Left ventricle myocardium inferior (tissue), 1 donor: Measurements from ENCODE around the gene SIT1. TPM values are rescaled to one million over a fixed set of nuclear protein-coding genes. Genes with fewer than 3 reads are reported as not detected.

ENCODE experiments used
- DNase-seq: peaks from one replicate; pipeline ENCODE4 v3.0.0-alpha.2; 2020
- H3K27ac ChIP-seq: fragments of 200-600 bp; replicated peaks from 2 replicates; pipeline ENCODE4 v1.8.0; 2021
- H3K27me3 ChIP-seq: fragments of 200-600 bp; 2 replicates; pipeline ENCODE4 v1.8.0; 2021; ENCODE audit warnings: low read depth
- H3K36me3 ChIP-seq: fragments of 200-600 bp; 2 replicates; pipeline ENCODE4 v1.8.0; 2021
- H3K4me1 ChIP-seq: fragments of 200-600 bp; 2 replicates; pipeline ENCODE4 v1.8.0; 2021
- H3K4me3 ChIP-seq: fragments of 200-600 bp; 2 replicates; pipeline ENCODE4 v1.8.0; 2021; ENCODE audit warnings: mild to moderate bottlenecking, moderate library complexity
- H3K9me3 ChIP-seq: fragments of 200-600 bp; replicated peaks from 2 replicates; pipeline ENCODE4 v1.8.0; 2021
- intact Hi-C: fragments of 100-400 bp; cut with micrococcal nuclease; formaldehyde crosslinking; loops from one replicate; pipeline ENCODE4 v1.11.0; 2022
- microRNA-seq: library from miRNA; unstranded; fragments of <30 nt; microRNA quantifications from one replicate; pipeline ENCODE4 v1.2.0, GENCODE V29; 2020
- total RNA-seq: library from RNA; stranded (reverse); fragmentation: NEBNext Ultra II Directional; extraction: Animal tissue kit (Norgen Biotek cat#: 25700); gene quantifications from one replicate; pipeline ENCODE4 v1.2.1, GENCODE V29; 2021
- TF ChIP-seq, protein P1 (sequence below): fragments of 200-600 bp; IDR thresholded peaks from 2 replicates; pipeline ENCODE4 v1.8.0; 2021; ENCODE audit warnings: antibody characterized with exemption, mild to moderate bottlenecking, borderline replicate concordance
- donor health status: DM: no; HTN: yes; CAD: no; lungs with severe emphysema.

The SIT1 gene
- total RNA-seq, 1 donor from 2014 or later = not detected

DNA sequence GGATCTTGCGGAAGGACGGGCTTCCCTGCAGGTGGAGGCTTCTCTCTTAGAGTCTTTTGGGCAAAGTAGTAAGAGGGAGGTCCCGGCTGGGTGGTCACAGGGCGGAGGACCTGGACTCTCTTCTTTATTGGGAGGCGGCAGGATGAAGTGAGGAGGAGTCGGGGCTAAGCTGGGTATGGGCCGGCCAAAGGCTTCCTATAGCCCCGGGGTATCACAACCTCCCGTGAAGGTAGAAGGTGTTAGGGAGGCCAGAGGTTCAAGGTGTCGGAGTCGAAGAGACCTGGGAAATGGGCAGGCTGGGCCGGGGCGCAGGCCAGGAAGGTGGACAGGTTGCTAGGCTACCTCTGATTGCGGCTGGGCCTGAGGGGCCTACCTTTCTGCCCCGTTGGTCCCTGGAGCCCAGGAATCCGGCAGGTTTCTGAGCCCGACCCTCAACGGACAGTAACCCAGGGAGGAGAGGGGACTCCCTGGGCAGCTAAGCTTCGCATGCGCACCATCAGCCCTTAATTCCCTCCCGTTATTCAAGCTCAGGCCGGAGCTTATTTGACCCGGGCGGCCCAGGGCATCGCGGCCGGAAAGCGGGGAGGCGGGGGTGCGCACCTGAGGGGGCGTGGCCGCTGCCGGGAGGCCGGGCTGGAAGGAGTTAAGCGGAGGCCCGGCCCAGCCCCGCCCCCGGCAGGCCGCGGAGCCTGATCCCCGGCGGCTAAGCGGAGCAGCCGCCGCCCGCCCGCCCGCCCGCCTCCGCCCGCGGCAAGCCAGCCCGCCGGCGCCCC, 46.0 kb downstream of the SIT1 start, which contains the start of gene TESK1:
TSS of gene TESK1 (plus strand) at position 685 of the 773 bp plus-strand sequence. CDS start 358 bp downstream, outside the sequence.
- peaks cover 36% of the 10 kb centered on the region for H3K4me1 ChIP-seq
- H3K36me3 ChIP-seq = peaks cover 22% of the 10 kb centered on the region
- DNase-seq = peak; percentile 77
- peak within 1 kb of the TSS; percentile 82 for H3K4me3 ChIP-seq
- H3K27ac ChIP-seq = peak within 1 kb of the TSS; percentile 98
- intact Hi-C loops = no loop called here
- H3K27me3 ChIP-seq = no peaks in the 10 kb centered on the region
- no peaks in the 10 kb centered on the region for H3K9me3 ChIP-seq
- TF ChIP-seq, protein P1, sequence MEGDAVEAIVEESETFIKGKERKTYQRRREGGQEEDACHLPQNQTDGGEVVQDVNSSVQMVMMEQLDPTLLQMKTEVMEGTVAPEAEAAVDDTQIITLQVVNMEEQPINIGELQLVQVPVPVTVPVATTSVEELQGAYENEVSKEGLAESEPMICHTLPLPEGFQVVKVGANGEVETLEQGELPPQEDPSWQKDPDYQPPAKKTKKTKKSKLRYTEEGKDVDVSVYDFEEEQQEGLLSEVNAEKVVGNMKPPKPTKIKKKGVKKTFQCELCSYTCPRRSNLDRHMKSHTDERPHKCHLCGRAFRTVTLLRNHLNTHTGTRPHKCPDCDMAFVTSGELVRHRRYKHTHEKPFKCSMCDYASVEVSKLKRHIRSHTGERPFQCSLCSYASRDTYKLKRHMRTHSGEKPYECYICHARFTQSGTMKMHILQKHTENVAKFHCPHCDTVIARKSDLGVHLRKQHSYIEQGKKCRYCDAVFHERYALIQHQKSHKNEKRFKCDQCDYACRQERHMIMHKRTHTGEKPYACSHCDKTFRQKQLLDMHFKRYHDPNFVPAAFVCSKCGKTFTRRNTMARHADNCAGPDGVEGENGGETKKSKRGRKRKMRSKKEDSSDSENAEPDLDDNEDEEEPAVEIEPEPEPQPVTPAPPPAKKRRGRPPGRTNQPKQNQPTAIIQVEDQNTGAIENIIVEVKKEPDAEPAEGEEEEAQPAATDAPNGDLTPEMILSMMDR = no peak

DNA sequence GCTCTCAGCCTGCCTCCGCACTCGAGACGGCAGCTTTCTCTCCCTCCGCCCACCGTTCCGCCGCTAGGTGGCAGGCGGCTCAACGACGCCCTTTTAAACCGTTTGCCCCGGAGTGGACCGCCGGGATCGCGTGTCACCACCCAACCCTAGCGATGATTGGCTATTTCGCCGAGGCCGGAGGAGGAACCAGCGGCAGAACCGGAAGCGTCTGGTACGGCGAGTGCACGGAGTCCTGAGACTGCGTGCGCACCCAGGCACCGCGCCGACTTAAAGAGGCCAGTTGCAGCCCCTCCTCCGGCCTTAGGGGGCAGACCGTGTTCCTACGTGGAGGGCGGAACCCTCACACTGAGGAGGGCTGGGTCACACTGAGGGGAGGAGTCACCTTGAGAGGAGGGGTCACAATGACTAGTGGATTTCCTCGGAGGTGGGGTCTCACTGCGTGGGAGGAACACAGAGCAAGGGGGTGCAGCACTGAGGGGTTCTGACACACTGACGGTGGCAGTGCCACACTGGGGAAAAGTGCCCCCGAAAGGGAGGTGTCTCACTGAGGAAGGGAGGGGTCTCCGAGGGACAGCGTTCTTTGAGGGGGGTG, 46.6 kb downstream of the SIT1 start:
- H3K4me3 ChIP-seq = peak overlapping the region; percentile 82
- intact Hi-C loops = no loop called here
- peaks cover 36% of the 10 kb centered on the region for H3K4me1 ChIP-seq
- no peaks in the 10 kb centered on the region for H3K9me3 ChIP-seq
- peaks cover 15% of the 10 kb centered on the region for H3K36me3 ChIP-seq
- TF ChIP-seq, protein P1 = peak; percentile 96
- peak overlapping the region; percentile 98 for H3K27ac ChIP-seq
- no peaks in the 10 kb centered on the region for H3K27me3 ChIP-seq
- DNase-seq = peak; percentile 100

DNA sequence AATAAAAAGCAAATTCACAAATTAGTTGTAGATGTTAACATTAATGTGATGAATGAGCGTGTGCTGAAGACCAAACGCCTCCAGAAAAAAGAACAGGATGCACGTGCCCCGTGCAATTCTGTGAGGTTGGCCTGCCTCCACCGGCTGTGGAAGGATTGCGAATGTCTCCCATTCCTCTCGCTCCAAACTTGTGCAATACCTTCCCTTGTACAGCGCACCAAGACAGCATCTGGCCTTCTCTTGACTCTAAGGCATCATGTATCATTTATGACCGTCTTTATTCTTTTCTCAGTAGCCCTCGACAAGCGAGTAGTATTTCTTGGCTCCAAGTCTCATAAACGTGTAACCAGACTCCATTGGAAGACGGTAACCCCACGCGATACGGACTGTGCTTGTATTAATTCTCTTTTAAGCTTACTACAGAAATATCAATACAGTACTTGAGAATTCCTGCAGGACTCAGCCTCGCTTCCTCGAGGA, 47.2 kb downstream of the SIT1 start:
- peaks cover 10% of the 10 kb centered on the region for H3K36me3 ChIP-seq
- no peaks in the 10 kb centered on the region for H3K27me3 ChIP-seq
- H3K4me3 ChIP-seq = peak overlapping the region; percentile 82
- peak overlapping the region; percentile 98 for H3K27ac ChIP-seq
- no peaks in the 10 kb centered on the region for H3K9me3 ChIP-seq
- TF ChIP-seq, protein P1 = no peak
- intact Hi-C loops = no loop called here
- DNase-seq = peak; percentile 67
- H3K4me1 ChIP-seq = peaks cover 36% of the 10 kb centered on the region

DNA sequence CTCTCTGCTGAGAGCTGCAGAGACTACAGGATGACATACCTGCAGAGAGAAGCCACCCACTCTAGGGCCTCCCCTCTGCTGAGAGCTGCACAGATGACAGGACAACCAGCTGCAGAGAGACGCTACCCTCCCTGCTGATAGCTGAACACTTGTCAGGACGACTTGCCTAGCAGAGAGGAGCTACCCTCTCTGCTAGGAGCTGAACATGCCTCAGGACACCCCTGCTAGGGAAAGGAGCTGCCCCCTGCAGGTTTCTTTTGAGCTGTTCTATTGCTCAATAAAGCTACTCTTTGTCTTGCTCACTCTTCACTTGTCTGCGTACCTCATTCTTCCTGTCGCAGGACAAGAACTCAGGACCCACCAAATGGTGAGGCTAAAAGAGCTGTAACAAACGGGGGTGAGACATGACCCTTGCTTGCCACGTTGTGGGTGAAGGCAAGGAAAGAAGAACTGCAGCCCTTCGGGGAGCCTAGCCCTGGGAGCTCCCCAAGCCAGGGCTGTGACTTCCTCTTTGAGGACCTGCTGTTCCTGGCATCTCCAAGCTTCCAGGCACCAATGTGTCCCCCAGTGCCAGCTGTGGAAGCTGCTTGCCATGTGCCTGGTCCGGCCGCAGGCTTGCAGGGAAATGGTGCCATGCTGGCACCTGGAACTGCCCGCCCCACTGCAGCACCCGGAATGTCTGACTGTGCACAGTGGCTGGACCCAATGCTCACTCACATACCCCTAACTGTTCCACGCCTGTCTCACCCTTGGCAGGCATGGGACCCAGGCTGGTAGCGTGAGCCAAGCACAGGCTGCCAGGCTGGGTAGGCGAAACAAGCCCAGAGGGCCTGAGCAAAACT, 50.7 kb downstream of the SIT1 start:
- Histone ChIP-seq H3K4me1 (peaks cover 18% of the 10 kb centered on the region), H3K27me3 (no peaks in the 10 kb centered on the region), H3K9me3 (no peaks in the 10 kb centered on the region), H3K27ac (no peak overlapping the region), H3K36me3 (no peaks in the 10 kb centered on the region), H3K4me3 (no peak overlapping the region)
- TF ChIP-seq, protein P1 = no peak
- intact Hi-C loops = no loop called here
- no peak for DNase-seq

Small RNA genes within 50 kb of the gene (microRNA-seq; reads per million reads assigned to microRNA genes)
- 1.2 reads per million for gene MIR4667

Other genes with a start within 250 kb of the SIT1 start
- gene RUSC2, start 160.8 kb downstream of the SIT1 start, total RNA-seq = 27.5 TPM
- gene TESK1, start 45.7 kb downstream of the SIT1 start, total RNA-seq = 25.4 TPM
- 0.63 TPM for gene CD72, start 32.5 kb downstream of the SIT1 start, total RNA-seq
- gene RMRP, start 7.1 kb upstream of the SIT1 start, total RNA-seq = 15,093 TPM
- 44.3 TPM for gene CCDC107, start 7.4 kb upstream of the SIT1 start, total RNA-seq
- gene ARHGEF39, start 14.3 kb upstream of the SIT1 start, total RNA-seq = 0.27 TPM
- not detected for gene CA9, start 23.0 kb upstream of the SIT1 start, total RNA-seq
- gene TPM2, start 39.0 kb upstream of the SIT1 start, total RNA-seq = 1,070 TPM
- 234 TPM for gene TLN1, start 81.3 kb upstream of the SIT1 start, total RNA-seq
- gene CREB3, start 81.7 kb upstream of the SIT1 start, total RNA-seq = 20.6 TPM
- gene GBA2, start 98.3 kb upstream of the SIT1 start, total RNA-seq = 75.0 TPM
- 30.2 TPM for gene RGP1, start 98.4 kb upstream of the SIT1 start, total RNA-seq
- not detected for gene MSMP, start 103.3 kb upstream of the SIT1 start, total RNA-seq
- 24.2 TPM for gene NPR2, start 140.7 kb upstream of the SIT1 start, total RNA-seq
- gene SPAG8, start 161.3 kb upstream of the SIT1 start, total RNA-seq = 3.4 TPM
- 71.1 TPM for gene HINT2, start 164.1 kb upstream of the SIT1 start, total RNA-seq
- gene FAM221B, start 177.8 kb upstream of the SIT1 start, total RNA-seq = not detected
- 17.5 TPM for gene TMEM8B, start 178.3 kb upstream of the SIT1 start, total RNA-seq
- not detected for gene OR13J1, start 219.5 kb upstream of the SIT1 start, total RNA-seq